ENCODE data around the gene CD101.

Gene CD101

DNA sequence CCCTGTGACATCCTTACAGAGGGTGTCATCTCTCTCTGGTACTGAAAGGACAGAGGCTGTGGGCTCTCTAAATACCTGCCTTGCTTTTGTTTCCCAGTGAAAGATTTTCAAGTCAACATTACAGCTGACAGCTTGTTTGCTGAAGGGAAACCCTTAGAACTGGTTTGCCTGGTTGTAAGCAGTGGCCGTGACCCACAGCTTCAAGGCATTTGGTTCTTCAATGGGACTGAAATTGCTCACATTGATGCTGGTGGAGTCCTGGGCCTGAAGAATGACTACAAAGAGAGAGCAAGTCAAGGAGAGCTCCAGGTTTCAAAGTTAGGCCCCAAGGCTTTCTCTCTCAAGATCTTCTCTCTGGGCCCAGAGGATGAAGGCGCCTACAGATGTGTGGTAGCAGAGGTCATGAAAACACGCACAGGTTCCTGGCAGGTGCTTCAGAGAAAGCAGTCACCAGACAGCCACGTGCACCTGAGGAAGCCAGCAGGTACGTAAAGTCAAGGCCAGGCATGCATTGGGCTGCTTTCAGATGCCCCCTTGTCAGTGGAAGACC, 11.8 kb downstream of the CD101 start:
- Histone ChIP-seq H3K4me3 (ENCODE audit: low read length) (no peak overlapping the region), H4K20me1 (ENCODE audit: control insufficient read depth, insufficient read depth, low read depth, low read length) (no peaks in the 10 kb centered on the region), H3K9me3 (ENCODE audit: control insufficient read depth, insufficient read depth, low read length) (no peaks in the 10 kb centered on the region), H3K4me1 (ENCODE audit: control insufficient read depth, low read length) (no peaks in the 10 kb centered on the region), H3F3A (ENCODE audit: control insufficient read depth, insufficient read depth) (no peaks in the 10 kb centered on the region), H3K27me3 (ENCODE audit: control insufficient read depth, low read length) (peaks cover 3% of the 10 kb centered on the region; the same call in 1 of the 2 replicates), H3K36me3 (ENCODE audit: control insufficient read depth, low read length) (no peaks in the 10 kb centered on the region), H3K9me2 (replicated peaks; ENCODE audit: control insufficient read depth, low read length) (no peaks in the 10 kb centered on the region), H3K4me2 (ENCODE audit: low read length) (no peak overlapping the region), H3K79me2 (ENCODE audit: control insufficient read depth, low read length) (no peaks in the 10 kb centered on the region), H3K27ac (ENCODE audit: low read depth, low read length) (no peak overlapping the region)
- TF ChIP-seq EZH2phosphoT487 (IDR thresholded peaks at IDR 0.05; ENCODE audit: borderline replicate concordance, low read length) = no peak
- TF ChIP-seq, protein P1, sequence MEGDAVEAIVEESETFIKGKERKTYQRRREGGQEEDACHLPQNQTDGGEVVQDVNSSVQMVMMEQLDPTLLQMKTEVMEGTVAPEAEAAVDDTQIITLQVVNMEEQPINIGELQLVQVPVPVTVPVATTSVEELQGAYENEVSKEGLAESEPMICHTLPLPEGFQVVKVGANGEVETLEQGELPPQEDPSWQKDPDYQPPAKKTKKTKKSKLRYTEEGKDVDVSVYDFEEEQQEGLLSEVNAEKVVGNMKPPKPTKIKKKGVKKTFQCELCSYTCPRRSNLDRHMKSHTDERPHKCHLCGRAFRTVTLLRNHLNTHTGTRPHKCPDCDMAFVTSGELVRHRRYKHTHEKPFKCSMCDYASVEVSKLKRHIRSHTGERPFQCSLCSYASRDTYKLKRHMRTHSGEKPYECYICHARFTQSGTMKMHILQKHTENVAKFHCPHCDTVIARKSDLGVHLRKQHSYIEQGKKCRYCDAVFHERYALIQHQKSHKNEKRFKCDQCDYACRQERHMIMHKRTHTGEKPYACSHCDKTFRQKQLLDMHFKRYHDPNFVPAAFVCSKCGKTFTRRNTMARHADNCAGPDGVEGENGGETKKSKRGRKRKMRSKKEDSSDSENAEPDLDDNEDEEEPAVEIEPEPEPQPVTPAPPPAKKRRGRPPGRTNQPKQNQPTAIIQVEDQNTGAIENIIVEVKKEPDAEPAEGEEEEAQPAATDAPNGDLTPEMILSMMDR (IDR thresholded peaks at IDR 0.05; ENCODE audit: low read depth, low read length, poor library complexity, severe bottlenecking) = no peak

DNA sequence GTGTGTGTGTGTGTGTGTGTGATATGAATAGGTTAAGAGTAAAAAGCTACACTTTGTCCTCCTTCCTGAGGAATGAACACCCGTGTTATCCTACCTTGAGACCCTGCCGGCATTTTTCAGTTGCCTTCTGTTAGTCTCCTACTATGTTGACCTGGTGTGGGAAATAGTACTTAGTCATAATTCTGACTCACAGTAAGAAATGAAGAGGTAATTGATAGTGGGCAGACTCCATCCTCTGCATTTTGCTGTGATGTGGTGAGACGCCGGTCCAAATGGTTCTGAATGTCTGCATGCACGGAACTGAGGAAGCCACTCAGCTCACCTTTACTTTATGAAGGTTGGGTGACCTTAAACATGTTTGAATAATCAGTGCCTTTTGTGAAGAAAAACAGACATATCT, 12.6 kb downstream of the CD101 start:
- Histone ChIP-seq H3K36me3 (ENCODE audit: control insufficient read depth, low read length) (no peaks in the 10 kb centered on the region), H3K4me2 (ENCODE audit: low read length) (no peak overlapping the region), H3K9me3 (ENCODE audit: control insufficient read depth, insufficient read depth, low read length) (no peaks in the 10 kb centered on the region), H4K20me1 (ENCODE audit: control insufficient read depth, insufficient read depth, low read depth, low read length) (no peaks in the 10 kb centered on the region), H3K79me2 (ENCODE audit: control insufficient read depth, low read length) (no peaks in the 10 kb centered on the region), H3K27ac (ENCODE audit: low read depth, low read length) (no peak overlapping the region), H3K27me3 (ENCODE audit: control insufficient read depth, low read length) (0 out of 2 replicates have a peak, but pooled peaks cover 5% of the 10 kb centered on the region), H3K9me2 (replicated peaks; ENCODE audit: control insufficient read depth, low read length) (no peaks in the 10 kb centered on the region), H3K4me3 (ENCODE audit: low read length) (no peak overlapping the region), H3K4me1 (ENCODE audit: control insufficient read depth, low read length) (no peaks in the 10 kb centered on the region), H3F3A (ENCODE audit: control insufficient read depth, insufficient read depth) (no peaks in the 10 kb centered on the region)
- TF ChIP-seq, protein P1 (IDR thresholded peaks at IDR 0.05; ENCODE audit: low read depth, low read length, poor library complexity, severe bottlenecking) = no peak
- no peak for TF ChIP-seq EZH2phosphoT487 (IDR thresholded peaks at IDR 0.05; ENCODE audit: borderline replicate concordance, low read length)

DNA sequence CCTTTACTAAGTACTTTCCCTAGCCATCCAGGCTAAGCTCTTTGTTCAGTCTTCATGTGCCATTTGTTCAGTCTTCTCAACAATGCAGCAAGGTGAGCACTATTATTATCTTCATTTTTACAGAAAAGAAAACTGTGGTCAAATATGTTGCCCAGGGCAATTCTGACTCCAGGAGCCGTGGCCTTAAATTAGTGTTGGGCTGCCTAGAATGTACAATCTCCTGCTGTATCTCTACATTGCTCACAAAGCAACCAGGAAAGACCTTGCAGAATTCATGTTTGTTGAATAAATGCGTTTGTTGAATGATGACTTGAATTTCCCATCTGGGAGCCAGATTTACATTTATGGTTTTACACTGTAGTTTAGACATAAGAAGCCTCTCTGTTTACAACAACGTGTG, 14.2 kb downstream of the CD101 start:
- no peak overlapping the region for H3K4me2 ChIP-seq (ENCODE audit: low read length)
- H3K79me2 ChIP-seq (ENCODE audit: control insufficient read depth, low read length) = no peaks in the 10 kb centered on the region
- no peaks in the 10 kb centered on the region for H4K20me1 ChIP-seq (ENCODE audit: control insufficient read depth, insufficient read depth, low read depth, low read length)
- H3K27me3 ChIP-seq (ENCODE audit: control insufficient read depth, low read length) = peaks cover 7% of the 10 kb centered on the region
- H3K36me3 ChIP-seq (ENCODE audit: control insufficient read depth, low read length) = no peaks in the 10 kb centered on the region
- H3K4me1 ChIP-seq (ENCODE audit: control insufficient read depth, low read length) = no peaks in the 10 kb centered on the region
- no peaks in the 10 kb centered on the region for H3F3A ChIP-seq (ENCODE audit: control insufficient read depth, insufficient read depth)
- no peak overlapping the region for H3K27ac ChIP-seq (ENCODE audit: low read depth, low read length)
- no peak overlapping the region for H3K4me3 ChIP-seq (ENCODE audit: low read length)
- no peak for TF ChIP-seq EZH2phosphoT487 (IDR thresholded peaks at IDR 0.05; ENCODE audit: borderline replicate concordance, low read length)
- TF ChIP-seq, protein P1 (IDR thresholded peaks at IDR 0.05; ENCODE audit: low read depth, low read length, poor library complexity, severe bottlenecking) = no peak
- H3K9me2 ChIP-seq (replicated peaks; ENCODE audit: control insufficient read depth, low read length) = no peaks in the 10 kb centered on the region
- H3K9me3 ChIP-seq (ENCODE audit: control insufficient read depth, insufficient read depth, low read length) = no peaks in the 10 kb centered on the region

Measured in DOHH2 (cell line).